A549 (cell line): Measurements from ENCODE around the gene WT1.

ENCODE experiments used
- CBX8 ChIP-seq: fragments of 200-600 bp; sonication (generic); IDR thresholded peaks from 2 replicates; pipeline ENCODE4 v1.6.1; 2016
- EP300 ChIP-seq, 2 experiments: fragments of >200 bp; sonication (Bioruptor Twin); formaldehyde crosslinking; IDR thresholded peaks; 2 replicates in 1 of 2; 3 replicates in 1 of 2; pipeline ENCODE4 v1.6.1; 2016 to 2017
- JUN ChIP-seq, 2 experiments: fragments of >200 bp; sonication (Bioruptor Twin); formaldehyde crosslinking; IDR thresholded peaks; 2 replicates in 1 of 2; 3 replicates in 1 of 2; pipeline ENCODE4 v1.6.1; 2016 to 2017
- JUNB ChIP-seq: fragments of >200 bp; sonication (Bioruptor Twin); formaldehyde crosslinking; IDR thresholded peaks from 2 replicates; pipeline ENCODE4 v1.6.1; 2016
- POLR2A ChIP-seq: IDR thresholded peaks from 2 replicates; pipeline ENCODE4 v1.6.1; 2012; ENCODE audit warnings: mild to moderate bottlenecking, low read length
- POLR2AphosphoS2 ChIP-seq: conservative IDR thresholded peaks from 2 replicates; pipeline ENCODE4 v1.6.1; 2012; ENCODE audit warnings: low read length, improper control_type of control experiment, inconsistent platforms
- RCOR1 ChIP-seq: fragments of 150-350 bp; IDR thresholded peaks from 2 replicates; pipeline ENCODE4 v1.6.1; 2014; ENCODE audit warnings: antibody characterized with exemption, low read length, low read depth
- SMC3 ChIP-seq: fragments of >200 bp; sonication (Bioruptor Twin); formaldehyde crosslinking; IDR thresholded peaks from 3 replicates; pipeline ENCODE4 v1.6.1; 2018; ENCODE audit warnings: inconsistent platforms
- TF ChIP-seq, protein P1 (sequence below): fragments of 250-450 bp; sonication (Bioruptor Pico); IDR thresholded peaks from 2 replicates; pipeline ENCODE4 v1.5.0; 2020; ENCODE audit warnings: low read depth, mild to moderate bottlenecking, moderate library complexity
- TF ChIP-seq, protein P2 (sequence below): fragments of >200 bp; sonication (Bioruptor Twin); formaldehyde crosslinking; IDR thresholded peaks from 3 replicates; pipeline ENCODE4 v1.5.1; 2016

DNA sequence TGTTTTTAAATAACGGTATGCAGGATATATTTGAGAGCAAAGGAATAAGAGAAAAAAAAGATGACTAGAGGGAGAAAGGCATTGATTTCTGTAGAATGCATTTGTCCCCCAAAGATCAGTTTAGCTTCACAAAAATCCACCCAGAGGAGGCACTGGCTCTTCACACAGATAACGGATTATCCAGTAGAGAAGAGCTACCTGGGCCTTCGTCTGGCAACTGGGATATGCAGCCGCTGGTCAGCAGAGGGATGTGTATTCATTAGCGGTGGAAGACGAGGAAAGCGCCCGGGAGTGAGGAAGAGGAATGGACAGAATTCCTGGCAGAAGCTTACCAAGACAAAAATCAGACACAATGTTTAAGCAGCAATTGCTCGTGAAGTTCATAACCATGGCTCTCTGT, 5.6 kb upstream of the WT1 start:
- TF ChIP-seq, protein P1, sequence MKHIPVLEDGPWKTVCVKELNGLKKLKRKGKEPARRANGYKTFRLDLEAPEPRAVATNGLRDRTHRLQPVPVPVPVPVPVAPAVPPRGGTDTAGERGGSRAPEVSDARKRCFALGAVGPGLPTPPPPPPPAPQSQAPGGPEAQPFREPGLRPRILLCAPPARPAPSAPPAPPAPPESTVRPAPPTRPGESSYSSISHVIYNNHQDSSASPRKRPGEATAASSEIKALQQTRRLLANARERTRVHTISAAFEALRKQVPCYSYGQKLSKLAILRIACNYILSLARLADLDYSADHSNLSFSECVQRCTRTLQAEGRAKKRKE (CRISPR knock-in tag) = no peak
- TF ChIP-seq POLR2A (no peak), JUN (IDR thresholded peaks at IDR 0.05) (no peak), POLR2AphosphoS2 (no peak), RCOR1 (no peak), CBX8 (no peak), EP300 (IDR thresholded peaks at IDR 0.05) (no peak), SMC3 (no peak), JUNB (no peak)
- TF ChIP-seq, protein P2, sequence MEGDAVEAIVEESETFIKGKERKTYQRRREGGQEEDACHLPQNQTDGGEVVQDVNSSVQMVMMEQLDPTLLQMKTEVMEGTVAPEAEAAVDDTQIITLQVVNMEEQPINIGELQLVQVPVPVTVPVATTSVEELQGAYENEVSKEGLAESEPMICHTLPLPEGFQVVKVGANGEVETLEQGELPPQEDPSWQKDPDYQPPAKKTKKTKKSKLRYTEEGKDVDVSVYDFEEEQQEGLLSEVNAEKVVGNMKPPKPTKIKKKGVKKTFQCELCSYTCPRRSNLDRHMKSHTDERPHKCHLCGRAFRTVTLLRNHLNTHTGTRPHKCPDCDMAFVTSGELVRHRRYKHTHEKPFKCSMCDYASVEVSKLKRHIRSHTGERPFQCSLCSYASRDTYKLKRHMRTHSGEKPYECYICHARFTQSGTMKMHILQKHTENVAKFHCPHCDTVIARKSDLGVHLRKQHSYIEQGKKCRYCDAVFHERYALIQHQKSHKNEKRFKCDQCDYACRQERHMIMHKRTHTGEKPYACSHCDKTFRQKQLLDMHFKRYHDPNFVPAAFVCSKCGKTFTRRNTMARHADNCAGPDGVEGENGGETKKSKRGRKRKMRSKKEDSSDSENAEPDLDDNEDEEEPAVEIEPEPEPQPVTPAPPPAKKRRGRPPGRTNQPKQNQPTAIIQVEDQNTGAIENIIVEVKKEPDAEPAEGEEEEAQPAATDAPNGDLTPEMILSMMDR = no peak
